ENCODE data around the gene RAB31. TPM values are rescaled to one million over a fixed set of nuclear protein-coding genes. Genes with fewer than 3 reads are reported as not detected.

The RAB31 gene
- total RNA-seq, 1 donor from 2014 or later = 80.7 TPM

DNA sequence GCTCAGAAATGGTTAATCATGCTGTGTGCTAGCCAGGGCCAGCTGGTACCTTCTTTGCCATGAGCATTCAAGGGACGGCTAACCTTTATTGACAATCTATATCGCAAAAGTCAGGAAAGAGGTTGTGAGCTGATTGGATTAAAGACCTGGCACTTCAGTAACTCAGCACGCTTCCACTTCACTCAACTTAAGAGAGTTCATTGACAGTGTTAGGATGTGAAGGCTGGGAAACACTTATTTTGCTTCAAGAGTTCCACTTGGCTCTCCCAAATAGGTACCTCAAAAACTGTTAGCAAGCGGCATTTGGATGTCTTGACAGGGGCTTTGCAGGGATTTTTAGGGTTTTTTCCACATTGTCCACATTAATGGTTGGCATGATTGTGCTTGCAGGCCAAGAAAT, 152.6 kb downstream of the RAB31 start:
- DNase-seq (ENCODE audit: low spot score) = no peak

GRCh38 chr18:9861157-9861556, 153.1 kb downstream of the RAB31 start:
- DNase-seq (ENCODE audit: low spot score) = no peak

GRCh38 chr18:9861933-9862332, 153.8 kb downstream of the RAB31 start:
- no peak for DNase-seq (ENCODE audit: low spot score)

GRCh38 chr18:9862686-9863085, 154.6 kb downstream of the RAB31 start:
- DNase-seq (ENCODE audit: low spot score) = no peak

DNA sequence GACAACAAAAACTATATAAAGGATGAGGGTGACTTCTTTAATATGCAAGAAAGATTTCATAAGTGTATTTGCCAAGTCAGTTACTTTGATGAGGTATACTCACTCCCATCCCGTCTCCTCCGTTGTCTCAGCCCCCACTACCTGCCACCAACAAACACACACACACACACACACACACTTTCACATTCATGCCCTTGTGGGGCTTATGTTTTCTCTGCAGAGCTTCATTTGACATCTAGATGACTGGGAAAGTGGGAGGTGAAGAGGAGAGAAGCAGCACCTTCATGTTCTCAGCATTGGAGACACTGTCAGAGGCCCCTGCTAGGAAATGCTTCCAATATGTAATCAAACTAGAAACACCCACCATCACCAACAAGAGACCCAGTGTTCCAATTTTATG, 155.2 kb downstream of the RAB31 start:
- no peak for DNase-seq (ENCODE audit: low spot score)

GRCh38 chr18:9865764-9866490, 157.8 kb downstream of the RAB31 start:
- DNase-seq (ENCODE audit: low spot score) = no peak

DNA sequence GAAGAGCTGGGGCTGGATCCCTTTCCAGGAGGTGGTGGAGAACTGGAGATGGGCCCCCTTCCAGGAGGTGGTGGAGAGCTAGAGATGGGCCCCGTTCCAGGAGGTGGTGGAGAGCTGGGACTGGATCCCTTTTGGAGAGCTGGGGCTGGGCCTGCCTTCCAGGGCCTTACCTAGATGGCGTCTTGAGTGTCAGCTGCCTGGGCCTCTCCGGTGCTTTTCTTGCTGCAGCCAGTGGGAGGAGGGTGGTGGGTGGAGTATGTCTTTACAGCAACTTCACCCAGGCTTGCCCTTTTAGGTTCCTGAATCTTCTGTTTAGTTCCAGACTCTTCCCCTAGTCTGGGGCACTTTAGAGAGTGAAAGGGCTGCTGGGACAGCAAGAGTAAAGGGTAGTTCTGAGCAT, 158.5 kb downstream of the RAB31 start:
- no peak for DNase-seq (ENCODE audit: low spot score)

DNA sequence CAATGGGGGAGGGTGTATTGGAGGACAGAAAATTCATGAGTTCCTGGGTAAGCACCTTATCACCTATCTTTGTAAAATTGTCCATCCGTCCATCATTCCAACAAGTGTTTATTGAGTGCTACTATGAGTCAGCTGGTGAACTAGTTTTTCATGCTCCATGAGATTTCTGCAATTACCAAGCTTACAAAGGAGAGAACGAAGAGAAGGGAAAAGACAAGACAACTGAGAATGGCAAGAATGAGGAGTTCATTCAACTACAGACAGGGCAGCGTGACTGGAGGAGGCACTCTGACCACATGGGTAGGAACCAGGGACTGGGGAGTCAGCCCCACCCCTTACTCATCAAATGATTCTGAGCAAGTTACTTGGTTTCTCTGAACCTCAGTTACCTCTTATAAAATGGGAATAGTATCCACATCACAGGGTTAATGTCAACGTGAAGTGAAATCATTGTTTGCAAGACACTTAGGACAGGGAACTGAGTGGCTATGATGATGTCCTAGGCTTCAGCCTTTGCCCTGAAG, 159.0 kb downstream of the RAB31 start:
- DNase-seq (ENCODE audit: low spot score) = no peak

GRCh38 chr18:9868857-9869714, 161.0 kb downstream of the RAB31 start:
- DNase-seq (ENCODE audit: low spot score) = no peak

GRCh38 chr18:9869715-9870430, 161.8 kb downstream of the RAB31 start:
- no peak for DNase-seq (ENCODE audit: low spot score)

DNA sequence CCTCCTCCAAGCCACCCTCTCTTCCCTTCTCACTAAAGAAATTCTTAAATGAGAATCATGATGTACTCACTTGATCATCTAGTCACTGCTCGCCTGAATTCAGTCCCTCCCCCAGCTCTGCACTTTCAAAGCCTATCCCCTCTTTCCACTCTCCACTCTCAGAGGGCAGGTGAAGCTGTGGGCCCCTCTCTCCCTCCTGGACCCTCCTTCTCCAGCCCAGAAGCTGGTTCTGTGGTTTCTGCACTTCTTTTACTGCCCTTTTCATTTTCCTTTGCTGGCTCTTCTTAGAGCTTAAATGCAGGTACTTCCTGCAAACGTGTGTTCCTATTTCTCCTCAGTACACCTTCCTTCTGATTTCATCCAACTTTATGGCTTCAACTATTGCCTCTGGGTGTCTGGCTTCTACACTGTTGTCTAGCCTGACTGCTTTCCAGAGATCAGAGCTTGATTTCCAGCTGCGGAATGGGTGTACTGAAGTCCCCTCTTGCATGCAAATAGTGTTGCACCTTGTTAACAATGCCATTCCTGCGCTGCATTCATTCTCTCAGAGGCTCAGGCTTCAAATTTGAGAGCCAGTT, 162.4 kb downstream of the RAB31 start:
- no peak for DNase-seq (ENCODE audit: low spot score)

- no peak for DNase-seq (ENCODE audit: low spot score)
Observed at GRCh38 chr18:9871244-9871746, 163.2 kb downstream of the RAB31 start.

DNA sequence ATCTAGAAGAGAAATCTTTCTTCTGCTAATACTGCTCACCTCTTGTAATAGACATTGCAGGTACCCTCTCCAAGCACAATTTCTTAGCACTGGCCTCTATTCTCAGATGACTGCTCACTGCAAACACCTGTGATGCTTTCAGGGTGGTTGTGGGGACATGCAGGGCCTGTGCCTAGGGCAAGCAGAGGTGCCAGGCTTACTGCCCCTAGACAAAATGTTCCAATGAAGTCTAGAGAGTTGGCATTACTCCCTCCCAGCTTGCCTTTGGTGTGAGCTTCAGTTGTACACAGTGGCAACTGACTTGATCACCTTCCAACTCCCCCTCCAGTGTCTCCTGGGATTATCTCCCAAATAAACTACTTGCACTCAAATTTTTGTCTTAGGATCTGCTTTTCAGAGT, 164.7 kb downstream of the RAB31 start:
- DNase-seq (ENCODE audit: low spot score) = no peak

DNA sequence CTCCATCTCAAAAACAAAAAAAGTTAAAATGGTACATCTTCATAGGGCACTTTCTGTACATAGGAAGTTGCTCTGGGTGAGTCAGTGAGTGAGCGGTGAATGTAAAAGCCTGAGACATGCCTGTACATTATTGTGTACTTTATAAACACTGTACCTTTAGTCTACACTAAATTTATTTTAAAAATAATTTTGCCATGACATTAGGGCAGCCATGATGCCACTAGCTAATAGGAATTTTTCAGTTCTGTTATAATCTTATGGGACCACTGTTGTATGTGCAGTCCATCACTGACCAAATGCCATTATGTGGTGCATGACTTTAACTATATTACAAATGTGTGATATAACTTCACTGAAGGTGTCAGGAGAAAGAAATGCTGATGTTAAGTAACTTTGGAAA, 166.6 kb downstream of the RAB31 start:
- no peak for DNase-seq (ENCODE audit: low spot score)

GRCh38 chr18:9876212-9876866, 168.2 kb downstream of the RAB31 start:
- no peak for DNase-seq (ENCODE audit: low spot score)

- no peak for DNase-seq (ENCODE audit: low spot score)
Observed at GRCh38 chr18:9876867-9877654, 169.0 kb downstream of the RAB31 start.

DNA sequence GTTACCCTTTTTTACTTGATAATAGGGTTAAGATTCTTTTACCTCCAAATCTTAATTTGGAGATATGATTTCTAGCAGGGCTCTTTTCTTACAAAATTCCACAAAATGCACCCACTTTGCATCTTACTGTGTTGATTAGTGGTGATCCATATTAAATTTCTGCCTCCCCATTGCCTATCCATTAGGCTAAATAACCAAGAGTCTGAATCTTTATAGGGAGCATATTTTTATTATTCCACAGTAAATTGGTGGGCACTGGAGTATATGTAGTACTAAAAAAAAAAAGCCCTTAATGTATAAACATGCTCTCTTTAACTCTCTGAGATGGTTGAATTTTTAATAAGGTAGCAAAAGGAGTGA, 169.5 kb downstream of the RAB31 start:
- no peak for DNase-seq (ENCODE audit: low spot score)

DNA sequence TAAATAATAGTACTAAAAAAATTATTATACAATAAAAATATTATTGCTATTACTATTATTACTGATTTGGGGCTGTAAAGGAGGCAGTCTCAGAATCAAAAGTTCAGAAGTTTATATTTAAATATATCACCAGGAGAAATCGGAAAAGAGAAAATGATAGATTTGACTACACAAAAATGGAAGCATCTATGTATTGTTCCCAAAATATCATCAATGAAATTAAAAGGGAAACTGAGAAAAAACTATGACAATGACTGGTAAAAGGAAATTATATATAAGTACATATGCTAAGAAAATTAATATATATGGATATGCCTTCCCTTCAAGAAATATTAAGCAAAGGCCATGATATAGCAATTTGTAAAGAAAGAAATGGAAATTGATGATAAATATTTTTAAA, 170.0 kb downstream of the RAB31 start:
- no peak for DNase-seq (ENCODE audit: low spot score)

DNA sequence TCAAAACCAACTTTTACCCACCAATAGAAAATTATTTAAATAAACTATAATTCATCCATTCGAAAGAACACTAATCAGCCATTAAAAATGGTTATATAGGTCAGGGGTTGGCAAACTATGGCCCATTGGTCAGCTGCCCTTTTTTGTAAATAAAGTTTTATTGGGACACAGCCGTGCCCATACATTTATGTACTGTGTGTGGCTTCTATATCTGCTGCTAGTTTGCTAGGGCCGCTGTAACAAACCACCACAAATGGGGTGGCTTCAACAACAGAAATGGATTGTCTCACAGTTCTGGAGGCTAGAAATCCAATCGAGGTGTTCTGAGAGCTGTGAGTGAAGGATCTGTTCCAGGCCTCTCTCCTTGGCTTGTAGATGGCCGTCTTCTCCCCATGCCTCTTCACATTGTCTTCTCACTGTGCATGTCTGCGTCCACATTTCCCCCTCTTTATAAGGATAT, 170.7 kb downstream of the RAB31 start:
- no peak for DNase-seq (ENCODE audit: low spot score)

GRCh38 chr18:9884090-9884489, 176.0 kb downstream of the RAB31 start:
- DNase-seq (ENCODE audit: low spot score) = no peak

Measured in mesenteric fat pad (tissue), 1 donor.